ENCODE measurements around the gene MRI1.
A peak's percentile ranks its signal among the peaks of the same experiment; 100 is the strongest.
"Not testable (repeated sequence)": the region's sequence is repeated elsewhere in the genome, so short reads cannot be mapped to it uniquely, and the experiment has no call there.

The MRI1 gene

DNA sequence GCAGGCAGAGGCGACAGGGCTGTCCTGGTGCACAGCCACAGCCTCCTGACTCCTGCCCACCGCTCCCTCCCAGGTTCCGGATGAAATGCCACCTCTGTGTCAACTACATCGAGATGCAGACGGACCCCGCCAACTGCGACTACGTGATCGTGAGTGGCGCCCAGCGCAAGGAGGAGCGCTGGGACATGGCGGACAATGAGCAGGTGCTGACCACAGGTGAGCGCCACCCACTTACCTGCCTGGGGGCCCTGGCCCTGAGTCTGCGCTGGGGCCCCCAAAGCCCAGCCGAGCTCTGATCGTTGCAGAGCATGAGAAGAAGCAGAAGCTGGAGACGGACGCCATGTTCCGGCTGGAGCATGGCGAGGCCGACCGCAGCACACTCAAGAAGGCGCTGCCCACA is 5.5 kb upstream of the MRI1 start:
- DNase-seq (ENCODE audit: low spot score), result no peak
- no peak for FAIRE-seq

DNA sequence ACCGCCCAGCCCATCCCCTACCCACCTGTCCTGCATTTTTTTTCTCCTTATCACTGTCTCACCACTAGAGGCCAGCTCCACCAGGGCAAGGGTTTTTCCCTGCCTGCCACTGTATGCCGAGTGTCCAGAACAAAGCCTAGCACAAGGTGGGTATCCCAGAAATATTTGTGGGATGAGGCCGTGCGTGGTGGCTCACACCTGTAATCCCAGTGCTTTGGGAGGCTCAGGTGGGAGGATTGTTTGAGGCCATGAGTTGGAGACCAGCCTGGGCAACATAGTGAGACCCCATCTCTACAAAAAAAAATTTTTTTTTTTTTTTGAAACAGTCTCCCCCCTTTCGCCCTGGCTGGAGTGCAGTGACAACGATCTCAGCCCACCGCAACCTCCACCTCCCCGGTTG is 2.9 kb upstream of the MRI1 start:
- DNase-seq (ENCODE audit: low spot score) (no peak), FAIRE-seq (no peak)

DNA sequence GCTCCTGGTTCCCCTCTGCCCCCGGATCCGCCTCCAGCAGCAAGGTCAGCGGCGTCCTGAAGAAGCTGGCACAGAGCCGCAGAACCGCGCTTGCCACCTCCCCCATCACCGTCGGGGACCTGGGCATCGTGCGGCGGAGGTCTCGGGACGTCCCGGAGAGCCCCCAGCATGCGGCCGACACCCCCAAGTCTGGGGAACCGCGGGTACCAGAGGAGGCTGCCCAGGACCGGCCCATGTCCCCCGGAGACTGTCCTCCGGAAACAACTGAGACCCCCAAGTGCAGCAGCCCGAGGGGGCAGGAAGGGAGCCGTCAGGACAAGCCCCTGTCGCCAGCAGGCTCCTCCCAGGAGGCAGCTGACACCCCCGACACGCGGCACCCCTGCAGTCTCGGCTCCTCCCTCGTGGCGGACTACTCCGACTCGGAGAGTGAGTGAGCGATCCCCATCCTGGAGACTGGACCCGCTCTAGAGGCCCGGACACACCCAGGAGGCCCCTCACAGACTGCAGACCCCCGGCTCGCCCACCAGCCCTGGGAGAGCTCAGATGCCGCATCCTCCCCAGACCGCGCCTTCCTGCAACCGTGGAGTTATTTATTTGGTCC is 1.6 kb upstream of the MRI1 start:
- FAIRE-seq (no peak), DNase-seq (ENCODE audit: low spot score) (no peak)

DNA sequence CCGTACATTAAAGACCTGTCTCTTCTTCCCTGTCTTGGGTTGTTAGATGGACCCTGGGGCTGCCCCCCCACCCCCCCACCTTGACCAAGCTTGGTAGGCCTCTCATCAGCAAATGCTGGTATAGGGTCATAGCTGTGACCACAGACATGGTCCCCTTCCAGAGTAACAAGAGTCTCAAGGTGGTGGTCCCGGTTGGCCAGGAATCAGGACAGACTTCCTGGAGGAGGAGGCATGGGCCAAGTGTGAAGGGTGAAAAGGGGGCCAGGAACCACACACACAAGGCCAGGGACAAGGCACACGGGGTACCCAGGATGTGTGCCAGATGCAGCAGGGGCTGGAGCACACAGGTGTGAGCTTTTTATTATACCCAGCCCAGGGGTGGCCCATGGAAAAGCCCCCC is 1.1 kb upstream of the MRI1 start:
- FAIRE-seq (no peak), DNase-seq (ENCODE audit: low spot score) (no peak)

DNA sequence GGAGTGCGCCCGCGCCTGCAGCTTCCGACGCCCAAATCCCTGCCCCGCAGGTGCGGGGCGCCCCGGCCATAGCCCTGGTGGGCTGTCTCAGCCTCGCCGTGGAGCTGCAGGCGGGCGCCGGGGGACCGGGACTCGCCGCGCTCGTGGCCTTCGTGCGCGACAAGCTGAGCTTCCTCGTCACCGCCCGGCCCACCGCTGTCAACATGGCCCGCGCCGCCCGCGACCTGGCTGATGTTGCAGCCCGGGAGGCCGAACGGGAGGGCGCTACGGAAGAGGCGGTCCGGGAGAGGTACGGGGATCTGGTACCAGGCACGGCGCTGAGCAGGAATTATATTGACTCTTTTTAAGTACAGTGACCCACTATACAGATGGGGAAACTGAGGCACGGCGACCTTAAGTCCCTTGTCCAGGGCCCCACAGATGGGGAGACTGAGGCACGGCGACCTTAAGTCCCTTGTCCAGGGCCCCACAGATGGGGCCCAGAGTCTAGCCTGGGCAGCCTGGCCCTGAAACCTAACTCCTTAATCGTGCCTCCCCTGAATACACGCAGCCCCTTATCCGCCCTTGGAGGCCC is 586 bp downstream of the MRI1 start:
- no peak for FAIRE-seq
- no peak for DNase-seq (ENCODE audit: low spot score)

DNA sequence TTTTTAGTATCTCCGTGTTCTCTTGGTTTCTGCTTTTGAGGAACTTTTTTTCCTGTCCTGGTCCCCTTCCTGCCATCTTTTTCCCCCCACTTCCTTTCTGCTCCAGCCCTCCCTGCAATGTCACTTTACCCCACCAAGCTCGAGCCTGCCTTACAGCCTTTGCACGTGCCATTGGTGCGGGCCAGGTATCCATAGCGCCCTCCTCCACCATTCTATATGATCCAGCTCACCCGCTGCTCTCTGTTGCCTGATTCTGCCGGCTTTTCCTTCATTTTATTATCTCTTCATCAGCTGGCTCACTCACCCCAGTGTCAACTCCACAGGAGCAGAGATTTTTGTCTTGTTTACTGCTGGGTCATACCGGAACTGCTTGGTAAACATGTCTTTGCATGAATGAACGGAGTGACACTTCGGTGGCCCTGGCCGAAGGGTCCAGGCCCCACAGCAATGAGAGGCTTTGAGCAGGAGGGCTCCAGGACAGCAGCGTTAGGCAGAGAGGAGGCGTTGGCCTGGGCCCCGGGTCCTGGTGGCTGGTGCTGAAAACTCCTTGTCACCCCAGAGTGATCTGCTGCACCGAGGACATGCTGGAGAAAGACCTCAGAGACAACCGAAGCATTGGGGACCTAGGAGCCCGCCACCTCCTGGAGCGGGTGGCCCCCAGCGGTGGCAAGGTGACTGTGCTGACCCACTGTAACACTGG is 1.2 kb downstream of the MRI1 start:
- DNase-seq (ENCODE audit: low spot score), result no peak
- FAIRE-seq, result no peak

DNA sequence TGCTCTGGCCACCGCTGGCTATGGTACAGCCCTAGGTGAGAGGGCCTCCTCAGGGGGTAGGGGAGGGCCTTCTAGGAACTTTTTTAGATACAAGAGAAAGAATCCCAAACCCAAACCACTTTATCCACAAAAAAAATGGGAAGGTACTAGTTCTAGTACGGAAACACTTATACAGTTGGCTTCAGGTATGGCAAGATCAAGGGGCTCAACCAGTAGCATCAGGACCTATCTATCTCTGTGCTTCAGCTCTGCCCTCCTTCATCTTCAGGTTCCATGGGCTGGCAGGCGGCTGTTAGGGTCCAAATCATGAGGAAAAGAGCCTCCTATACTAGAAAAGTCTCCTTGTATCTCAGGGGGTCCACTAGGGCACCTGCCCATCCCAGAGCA is 1.8 kb downstream of the MRI1 start:
- no peak for DNase-seq (ENCODE audit: low spot score)
- FAIRE-seq, result no peak

DNA sequence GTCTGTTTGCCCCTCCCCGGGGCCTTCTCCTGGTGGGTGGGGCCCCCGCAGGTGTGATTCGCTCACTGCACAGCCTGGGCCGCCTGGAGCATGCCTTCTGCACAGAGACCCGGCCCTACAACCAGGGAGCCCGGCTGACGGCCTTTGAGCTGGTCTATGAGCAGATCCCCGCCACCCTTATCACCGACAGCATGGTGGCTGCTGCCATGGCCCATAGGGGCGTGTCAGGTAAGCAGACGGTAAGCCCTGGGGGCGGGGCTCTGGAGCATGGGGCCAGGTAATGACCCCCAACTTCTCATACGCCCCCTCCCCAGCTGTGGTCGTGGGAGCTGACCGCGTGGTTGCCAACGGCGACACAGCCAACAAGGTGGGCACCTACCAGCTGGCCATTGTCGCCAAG is 4.2 kb downstream of the MRI1 start:
- FAIRE-seq (no peak), DNase-seq (ENCODE audit: low spot score) (no peak)

DNA sequence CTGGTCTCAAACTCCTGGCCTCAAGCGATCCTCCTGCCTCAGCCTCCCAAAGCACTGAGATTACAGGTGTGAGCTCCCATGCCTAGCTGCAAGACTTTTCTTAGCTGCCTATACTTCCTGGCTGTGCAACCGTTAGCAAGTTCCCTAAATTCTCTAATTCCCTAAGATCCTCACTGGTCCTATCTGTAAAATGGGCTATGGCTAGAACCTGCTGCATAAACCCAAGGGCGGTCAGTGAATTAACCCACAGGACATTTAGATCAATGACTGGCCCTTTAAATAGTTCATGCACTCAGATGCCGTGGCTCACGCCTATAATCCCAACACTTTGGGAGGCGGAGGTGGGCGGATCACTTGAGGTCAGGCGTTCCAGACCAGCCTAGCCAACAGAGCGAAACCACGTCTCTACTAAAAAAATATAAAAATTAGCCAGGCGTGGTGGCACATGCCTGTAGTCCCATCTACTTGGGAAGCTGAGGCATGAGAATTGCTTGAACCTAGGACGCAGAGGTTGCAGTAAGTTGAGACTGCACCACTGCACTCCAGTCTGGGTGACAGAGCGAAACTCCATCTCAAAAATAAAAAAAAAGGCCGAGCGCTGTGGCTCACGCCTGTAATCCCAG is 5.8 kb downstream of the MRI1 start:
- DNase-seq (ENCODE audit: low spot score), result peak; percentile 86
- FAIRE-seq, result peak; percentile 99

DNA sequence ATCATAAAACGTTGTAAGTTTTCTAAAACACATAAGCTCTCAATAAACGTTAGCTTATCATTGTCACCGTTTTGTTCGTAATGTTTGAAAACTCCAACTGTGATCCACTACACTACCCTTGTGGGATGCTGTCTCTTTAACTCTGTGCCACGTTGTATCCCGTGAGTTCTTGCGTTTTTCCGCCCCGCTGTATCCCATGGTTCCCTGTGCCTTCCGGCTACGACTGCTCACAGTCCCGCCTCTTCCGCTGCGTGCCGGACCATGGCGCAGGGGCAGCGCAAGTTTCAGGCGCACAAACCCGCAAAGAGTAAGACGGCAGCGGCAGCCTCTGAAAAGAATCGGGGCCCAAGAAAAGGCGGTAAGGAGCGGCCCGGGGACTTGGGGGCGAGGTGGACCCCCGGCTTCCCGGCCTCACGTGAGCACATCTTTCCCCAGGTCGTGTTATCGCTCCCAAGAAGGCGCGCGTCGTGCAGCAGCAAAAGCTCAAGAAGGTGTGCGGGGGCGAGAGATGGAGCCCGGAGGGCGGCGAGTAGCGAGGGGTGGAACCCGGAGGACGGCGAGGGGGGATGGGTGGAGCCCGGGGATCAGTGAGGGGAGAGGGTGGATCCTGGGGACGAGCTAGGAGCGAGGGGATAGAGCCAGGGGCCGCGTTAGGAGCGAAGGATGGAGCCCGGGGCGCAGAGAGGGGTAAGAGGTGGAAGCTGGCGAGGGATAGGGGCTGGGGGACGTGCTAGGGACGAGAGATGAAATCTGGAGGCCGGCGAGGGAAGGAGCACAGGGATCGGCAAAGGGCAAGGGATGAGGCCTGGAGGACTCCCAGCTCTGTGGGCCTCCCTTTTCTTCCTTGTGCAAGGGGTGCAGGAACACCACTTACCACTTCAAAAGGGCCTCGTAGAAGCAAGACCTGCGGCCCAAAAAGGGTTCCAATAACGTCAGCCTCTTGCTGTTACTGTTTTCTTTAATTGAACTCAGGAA is 10.2 kb downstream of the MRI1 start, which contains the start of gene C19orf53:
TSS of gene C19orf53 (plus strand) at position 240 of the 975 bp plus-strand sequence. CDS start at position 262, 22 bp downstream.
- FAIRE-seq, result peak; percentile 81

DNA sequence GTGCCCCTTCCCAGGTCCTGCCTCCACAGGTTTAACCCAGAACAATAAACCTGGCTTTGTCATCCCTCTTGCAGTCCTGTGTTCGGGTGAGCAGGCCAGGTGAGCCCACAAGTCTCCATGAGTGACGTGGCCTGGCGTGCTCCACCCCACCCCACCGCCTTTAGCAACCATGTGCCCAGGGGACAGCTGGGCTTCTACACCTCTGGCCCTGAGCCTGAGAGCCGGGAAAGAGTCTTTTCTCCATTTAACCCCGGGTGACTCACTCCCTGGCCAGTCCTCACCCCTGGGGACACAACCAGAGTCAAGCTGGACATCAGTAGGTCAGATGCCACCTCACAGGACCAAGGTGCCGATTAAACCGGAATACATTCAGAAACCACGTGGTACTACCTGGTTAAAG is 14.1 kb downstream of the MRI1 start:
- DNase-seq (ENCODE audit: low spot score) (no peak), FAIRE-seq (no peak)

More for the DNA sequence above, 10.2 kb downstream of the MRI1 start, which contains the start of gene C19orf53:
- peak; percentile 85 for DNase-seq (ENCODE audit: low spot score)

DNA sequence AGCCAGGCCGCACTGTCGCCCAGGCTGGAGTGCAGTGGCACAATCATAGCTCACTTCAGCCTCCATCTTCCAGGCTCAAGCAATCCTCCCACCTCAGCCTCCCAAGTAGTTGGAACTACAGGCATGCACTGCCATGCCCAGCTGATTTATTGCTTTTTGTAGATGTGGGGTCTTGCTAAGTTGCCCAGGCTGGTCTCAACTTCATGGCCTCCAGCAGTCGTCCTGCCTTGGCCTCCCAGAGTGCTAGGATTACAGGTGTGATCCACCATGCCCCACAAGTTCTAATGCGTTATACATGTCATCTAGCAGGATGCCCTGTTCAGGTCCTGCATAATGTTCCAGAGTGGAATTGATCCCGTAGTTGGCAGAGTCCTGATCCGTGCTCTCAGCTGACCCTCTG is 14.5 kb downstream of the MRI1 start:
- DNase-seq (ENCODE audit: low spot score) (no peak), FAIRE-seq (no peak)

DNA sequence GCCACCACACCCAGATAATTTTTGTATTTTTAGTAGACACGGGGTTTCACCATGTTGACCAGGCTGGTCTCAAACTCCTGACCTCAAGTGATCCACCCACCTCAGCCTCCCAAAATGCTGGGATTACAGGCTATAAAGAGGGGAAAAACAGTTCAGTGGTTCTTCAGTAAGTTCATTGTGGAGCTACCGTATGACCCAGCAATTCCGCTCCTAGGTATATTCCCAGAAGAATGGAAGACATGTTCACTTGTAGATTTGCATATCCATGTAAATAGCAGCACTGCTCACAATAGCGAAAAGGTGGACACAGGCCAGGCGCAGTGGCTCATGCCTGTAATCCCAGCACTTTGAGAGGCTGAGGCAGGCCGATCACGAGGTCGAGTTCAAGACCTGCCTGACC is 15.5 kb downstream of the MRI1 start:
- not testable (repeated sequence) for FAIRE-seq; DNase-seq (ENCODE audit: low spot score)

DNA sequence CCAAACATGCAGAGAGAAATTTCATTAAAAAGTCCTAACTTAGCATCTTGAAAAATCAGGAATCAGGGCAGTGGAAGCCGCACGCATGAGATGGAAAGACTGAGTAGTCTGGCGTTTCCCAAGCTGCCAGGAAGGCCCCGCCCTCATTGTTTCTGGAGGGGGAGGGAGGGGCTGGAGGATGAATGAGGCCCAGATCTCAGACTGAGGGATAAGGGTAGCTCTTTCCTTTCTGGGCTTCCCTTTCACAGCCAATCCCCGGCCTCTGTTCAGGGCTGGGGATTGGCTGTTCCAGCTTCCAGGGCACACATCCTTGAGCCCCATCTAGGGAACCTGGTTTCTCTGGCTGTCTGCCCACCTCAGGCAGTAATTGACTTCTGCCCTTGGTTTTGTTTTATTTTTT is 17.2 kb downstream of the MRI1 start:
- DNase-seq (ENCODE audit: low spot score), result peak; percentile 34
- no peak for FAIRE-seq

DNA sequence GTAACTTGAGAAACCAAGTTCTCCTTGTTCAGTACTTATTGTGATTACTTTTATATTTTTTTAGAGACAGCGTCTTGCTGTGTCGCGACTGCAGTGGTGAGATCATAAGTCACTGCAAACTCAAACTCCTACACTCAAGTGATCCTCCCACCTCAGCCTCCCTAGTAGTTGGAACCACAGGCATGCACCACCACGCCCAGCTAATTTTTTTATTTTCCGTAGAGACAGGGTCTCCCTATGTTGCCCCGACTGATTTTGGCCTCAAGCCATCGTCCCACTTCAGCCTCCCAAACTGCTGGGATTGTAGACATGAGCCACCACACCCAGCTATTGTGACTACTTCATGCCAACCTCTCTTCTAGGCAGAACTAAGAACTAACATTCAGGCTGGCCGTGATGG is 18.2 kb downstream of the MRI1 start:
- DNase-seq (ENCODE audit: low spot score) (no peak), FAIRE-seq (no peak)

DNA sequence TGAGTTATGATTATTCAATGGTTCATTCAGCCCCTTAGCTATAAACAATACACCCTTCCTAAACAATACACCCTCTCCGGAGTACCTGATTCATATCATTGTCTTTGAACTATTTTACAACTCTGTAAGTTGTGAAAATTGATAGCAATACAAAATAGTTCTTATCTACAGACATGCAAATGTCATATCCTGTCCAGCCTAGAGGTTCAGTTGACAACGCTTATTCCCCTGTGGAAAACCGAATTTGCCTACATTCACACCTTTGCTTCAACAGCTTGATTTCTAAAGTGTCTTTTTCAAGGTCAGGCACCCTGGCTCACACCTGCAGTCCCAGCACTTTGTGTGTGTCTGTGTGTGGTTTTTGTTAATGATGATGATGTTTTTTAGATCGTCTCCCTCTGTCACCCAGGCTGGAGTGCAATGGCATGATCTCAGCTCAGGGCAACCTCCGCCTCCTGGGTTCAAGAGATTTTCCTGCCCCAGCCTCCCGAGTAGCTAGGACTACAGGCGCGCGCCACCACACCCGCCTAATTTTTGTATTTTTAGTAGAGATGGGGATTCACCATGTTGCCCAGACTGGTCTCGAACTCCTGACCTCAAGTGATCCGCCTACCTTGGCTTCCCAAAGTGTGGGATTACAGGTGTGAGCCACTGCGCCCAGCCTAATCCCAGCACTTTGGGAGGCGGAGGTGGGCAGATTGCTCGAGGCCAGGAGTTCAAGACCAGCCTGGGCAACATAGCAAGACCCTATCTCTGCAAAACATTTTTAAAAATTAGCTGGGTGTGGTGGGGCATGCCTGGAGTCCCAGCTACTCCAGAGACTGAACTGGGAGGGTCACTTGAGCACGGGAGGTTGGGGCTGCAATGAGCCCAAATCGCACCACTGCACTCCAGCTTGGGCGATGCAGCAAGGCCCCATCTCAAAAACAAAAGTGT is 19.5 kb downstream of the MRI1 start:
- FAIRE-seq (no peak), DNase-seq (ENCODE audit: low spot score) (no peak)

DNA sequence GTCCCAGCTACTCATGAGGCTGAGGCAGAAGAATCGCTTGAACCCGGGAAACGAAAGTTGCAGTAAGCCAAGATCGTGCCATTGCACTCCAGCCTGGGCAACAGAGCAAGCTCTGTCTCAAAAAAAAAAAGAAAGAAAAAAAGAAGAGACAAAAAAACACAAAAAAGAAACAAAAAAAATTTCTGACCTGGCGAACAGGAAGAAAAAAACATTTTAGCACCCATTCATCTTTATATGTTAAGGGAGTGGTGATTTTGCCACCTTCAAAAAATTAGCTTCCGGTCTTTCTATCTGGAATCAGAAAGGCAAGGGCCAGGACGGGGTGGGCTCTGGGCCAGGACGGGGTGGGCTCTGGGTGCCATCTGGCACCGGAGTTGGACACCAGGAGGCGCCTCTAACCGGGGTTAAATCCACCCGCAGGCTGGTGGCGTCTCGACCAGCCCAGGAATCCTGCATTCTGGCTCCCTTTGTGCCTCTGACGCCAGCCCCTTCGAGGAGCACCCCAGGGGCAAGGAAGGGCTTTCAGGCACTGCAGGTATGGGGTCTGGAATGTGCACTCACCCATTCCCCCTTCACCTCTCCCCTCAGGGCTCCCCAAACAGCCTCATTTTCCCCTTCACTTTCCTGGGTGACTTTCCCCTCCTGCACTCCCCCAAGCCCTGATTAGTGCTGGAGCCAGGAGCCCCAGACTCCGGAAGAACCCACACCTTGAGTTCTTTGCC is 20.6 kb downstream of the MRI1 start:
- DNase-seq (ENCODE audit: low spot score) (no peak), FAIRE-seq (no peak)

DNA sequence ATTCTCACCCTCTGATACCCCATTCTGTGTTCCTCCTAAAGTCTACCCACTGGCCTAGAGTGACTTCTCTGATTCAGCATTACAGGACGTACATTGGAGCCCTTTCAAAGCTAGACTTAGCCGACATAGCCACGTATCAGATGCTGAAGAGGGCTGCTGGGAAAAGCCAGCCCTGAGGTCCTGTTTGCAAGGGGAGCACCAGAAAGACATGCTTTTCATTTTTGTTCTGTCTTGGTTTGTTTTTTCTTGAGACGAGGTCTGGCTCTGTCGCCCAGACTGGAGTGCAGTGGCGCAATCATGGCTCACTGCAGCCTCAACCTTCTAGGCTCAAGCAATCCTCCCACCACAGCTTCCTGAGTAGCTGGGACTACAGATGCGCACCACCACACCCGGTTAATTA is 24.7 kb downstream of the MRI1 start:
- no peak for FAIRE-seq
- no peak for DNase-seq (ENCODE audit: low spot score)

DNA sequence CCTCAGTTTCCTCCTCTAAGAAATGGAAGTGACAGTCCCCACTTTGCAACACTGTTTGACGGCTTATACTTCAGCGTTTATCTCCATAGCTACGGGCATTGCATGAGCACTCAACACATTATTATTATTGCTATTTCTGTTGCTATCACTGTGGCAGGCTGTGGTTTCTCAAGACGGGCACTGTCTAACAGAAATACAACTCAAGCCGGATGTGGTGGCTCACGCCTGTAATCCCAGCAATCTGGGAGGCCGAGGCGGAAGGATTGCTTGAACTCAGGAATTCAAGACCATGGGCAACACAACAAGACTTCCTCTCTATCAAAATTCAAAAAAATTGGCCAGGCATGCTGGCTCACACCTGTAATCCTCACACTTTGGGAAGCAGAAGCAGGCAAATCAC is 26.0 kb downstream of the MRI1 start:
- FAIRE-seq (no peak), DNase-seq (ENCODE audit: low spot score) (no peak)

Data from RCC 7860 (cell line).